ENCODE measurements around the gene STK10. TPM values are rescaled to one million over a fixed set of nuclear protein-coding genes. Genes with fewer than 3 reads are reported as not detected.
A peak's percentile ranks its signal among the peaks of the same experiment; 100 is the strongest.

Gene STK10
- total and polyA plus RNA-seq, 9 of the 15 experiments (the other 6 are each of a cell fraction or from before 2014, with no cell fraction given): 0.30 to 6.7 (median 2.4) TPM

DNA sequence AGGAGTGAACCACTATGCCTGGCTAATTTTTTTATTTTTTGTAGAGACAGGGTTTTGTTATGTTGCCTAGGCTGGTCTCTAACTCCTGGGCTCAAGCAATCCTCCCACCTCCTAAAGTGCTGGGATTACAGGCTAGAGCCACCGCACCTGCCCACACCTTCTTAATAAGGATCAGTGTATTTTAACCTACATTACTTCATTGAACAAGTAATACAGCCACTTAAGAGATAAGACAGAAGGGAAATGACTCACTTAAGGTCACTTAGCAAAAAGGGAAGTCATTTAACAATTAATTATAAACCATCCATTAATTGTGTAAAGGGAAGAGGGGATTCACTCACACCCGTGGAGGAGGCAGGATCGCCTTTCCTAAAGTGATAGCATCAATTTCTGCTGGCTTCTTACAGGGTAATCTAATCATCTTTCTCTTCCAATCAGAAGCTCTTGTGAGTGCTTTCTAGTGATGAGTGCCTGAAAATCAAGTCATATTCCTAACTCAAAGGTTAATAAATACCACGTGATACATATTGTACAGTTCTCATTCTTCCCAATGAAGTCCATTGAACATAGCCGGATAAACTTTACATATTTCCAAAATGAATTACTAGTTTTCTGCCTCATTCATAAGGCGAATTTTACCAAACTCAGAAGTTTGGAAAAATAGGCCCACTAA, 185.0 kb downstream of the STK10 start:
- no peak overlapping the region for H3K27ac ChIP-seq (ENCODE audit: extremely low read depth, low read depth, low read length)
- no peak overlapping the region for H3K4me3 ChIP-seq
- H3K9me1 ChIP-seq (ENCODE audit: control insufficient read depth, insufficient read depth, low read length): no peaks in the 10 kb centered on the region
- intact Hi-C loops (cut with micrococcal nuclease) (no loop called here), in situ Hi-C loops (cut with MboI) (no loop called here)
- ChIA-PET POLR2A (interaction anchor here (1.1 kb wide), 1 partner anchor 95 kb away, joined by 3 read pairs; no protein-coding TSS in a partner anchor), CTCF (ENCODE audit: low intra/inter-chr PET ratio) (no interaction called here)
- H2AFZ ChIP-seq (ENCODE audit: low read depth, low read length): no peak overlapping the region
- H4K20me1 ChIP-seq (replicated peaks; ENCODE audit: control insufficient read depth, insufficient read depth, low read length): peaks cover 18% of the 10 kb centered on the region
- H3K4me2 ChIP-seq (ENCODE audit: insufficient read depth, low read length): no peak overlapping the region
- no peaks in the 10 kb centered on the region for H3K27me3 ChIP-seq (ENCODE audit: control insufficient read depth in 2 of 2, insufficient read depth in 2 of 2, low read length in 2 of 2)
- H3K9me3 ChIP-seq (replicated peaks; ENCODE audit: control insufficient read depth, insufficient read depth, low read depth, low read length): no peaks in the 10 kb centered on the region
- 42% methylated on average over 6 of the region's 6 CpGs for WGBS (ENCODE audit: insufficient coverage, low coverage, missing lambda C conversion rate)
- no peaks in the 10 kb centered on the region; the same call in 2 of the 3 replicates for H3K36me3 ChIP-seq (ENCODE audit: control insufficient read depth, insufficient read depth, low read length)
- no TSS peak for BruUV-seq (replicated peaks)
- FAIRE-seq (no peak), DNase-seq (ENCODE audit: extremely low read depth in 1 of 4, low spot score in 3 of 4) (no peak), ATAC-seq (no peak)
- H3K79me2 ChIP-seq (ENCODE audit: control insufficient read depth, insufficient read depth, low read length): peaks cover 85% of the 10 kb centered on the region
- H3K4me1 ChIP-seq (replicated peaks in 1 of 2; ENCODE audit: control insufficient read depth in 2 of 2, insufficient read depth in 2 of 2, low read length in 2 of 2): peaks cover 19 to 26% of the 10 kb centered on the region in 2 experiments
- no peak overlapping the region for H3K9ac ChIP-seq (ENCODE audit: insufficient read depth in 1 of 2, low read depth in 2 of 2, low read length in 2 of 2)
- TF ChIP-seq MCM3 (IDR thresholded peaks at IDR 0.05) (no peak), JUND (IDR thresholded peaks at IDR 0.05; ENCODE audit: borderline replicate concordance, low read depth, low read length) (peak; percentile 42; the same call in 1 of the 2 replicates), JUND (tag; IDR thresholded peaks at IDR 0.05; ENCODE audit: borderline replicate concordance, low read depth, low read length) (no peak), ZNF212 (CRISPR knock-in tag; IDR thresholded peaks at IDR 0.05) (no peak), DACH1 (IDR thresholded peaks at IDR 0.05; ENCODE audit: partially characterized antibody) (peak; percentile 62), SMARCC2 (IDR thresholded peaks at IDR 0.05; ENCODE audit: low read depth) (no peak), PURB (CRISPR knock-in tag; IDR thresholded peaks at IDR 0.05; ENCODE audit: low read depth) (no peak), TRIM28 (IDR thresholded peaks at IDR 0.05) (no peak), STAT5A (IDR thresholded peaks at IDR 0.05; ENCODE audit: borderline replicate concordance, low read length) (no peak), SMARCA4 (IDR thresholded peaks at IDR 0.05) (peak; percentile 48), ZKSCAN1 (IDR thresholded peaks at IDR 0.05; ENCODE audit: low read depth, low read length) (no peak), ZFPM2 (CRISPR knock-in tag; IDR thresholded peaks at IDR 0.05) (no peak)
- TF ChIP-seq, protein P1, sequence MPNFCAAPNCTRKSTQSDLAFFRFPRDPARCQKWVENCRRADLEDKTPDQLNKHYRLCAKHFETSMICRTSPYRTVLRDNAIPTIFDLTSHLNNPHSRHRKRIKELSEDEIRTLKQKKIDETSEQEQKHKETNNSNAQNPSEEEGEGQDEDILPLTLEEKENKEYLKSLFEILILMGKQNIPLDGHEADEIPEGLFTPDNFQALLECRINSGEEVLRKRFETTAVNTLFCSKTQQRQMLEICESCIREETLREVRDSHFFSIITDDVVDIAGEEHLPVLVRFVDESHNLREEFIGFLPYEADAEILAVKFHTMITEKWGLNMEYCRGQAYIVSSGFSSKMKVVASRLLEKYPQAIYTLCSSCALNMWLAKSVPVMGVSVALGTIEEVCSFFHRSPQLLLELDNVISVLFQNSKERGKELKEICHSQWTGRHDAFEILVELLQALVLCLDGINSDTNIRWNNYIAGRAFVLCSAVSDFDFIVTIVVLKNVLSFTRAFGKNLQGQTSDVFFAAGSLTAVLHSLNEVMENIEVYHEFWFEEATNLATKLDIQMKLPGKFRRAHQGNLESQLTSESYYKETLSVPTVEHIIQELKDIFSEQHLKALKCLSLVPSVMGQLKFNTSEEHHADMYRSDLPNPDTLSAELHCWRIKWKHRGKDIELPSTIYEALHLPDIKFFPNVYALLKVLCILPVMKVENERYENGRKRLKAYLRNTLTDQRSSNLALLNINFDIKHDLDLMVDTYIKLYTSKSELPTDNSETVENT (CRISPR knock-in tag; IDR thresholded peaks at IDR 0.05): no peak
- TF ChIP-seq, protein P2, sequence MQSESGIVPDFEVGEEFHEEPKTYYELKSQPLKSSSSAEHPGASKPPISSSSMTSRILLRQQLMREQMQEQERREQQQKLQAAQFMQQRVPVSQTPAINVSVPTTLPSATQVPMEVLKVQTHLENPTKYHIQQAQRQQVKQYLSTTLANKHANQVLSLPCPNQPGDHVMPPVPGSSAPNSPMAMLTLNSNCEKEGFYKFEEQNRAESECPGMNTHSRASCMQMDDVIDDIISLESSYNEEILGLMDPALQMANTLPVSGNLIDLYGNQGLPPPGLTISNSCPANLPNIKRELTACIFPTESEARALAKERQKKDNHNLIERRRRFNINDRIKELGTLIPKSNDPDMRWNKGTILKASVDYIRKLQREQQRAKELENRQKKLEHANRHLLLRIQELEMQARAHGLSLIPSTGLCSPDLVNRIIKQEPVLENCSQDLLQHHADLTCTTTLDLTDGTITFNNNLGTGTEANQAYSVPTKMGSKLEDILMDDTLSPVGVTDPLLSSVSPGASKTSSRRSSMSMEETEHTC (IDR thresholded peaks at IDR 0.05): no peak
- TF ChIP-seq, protein P3, sequence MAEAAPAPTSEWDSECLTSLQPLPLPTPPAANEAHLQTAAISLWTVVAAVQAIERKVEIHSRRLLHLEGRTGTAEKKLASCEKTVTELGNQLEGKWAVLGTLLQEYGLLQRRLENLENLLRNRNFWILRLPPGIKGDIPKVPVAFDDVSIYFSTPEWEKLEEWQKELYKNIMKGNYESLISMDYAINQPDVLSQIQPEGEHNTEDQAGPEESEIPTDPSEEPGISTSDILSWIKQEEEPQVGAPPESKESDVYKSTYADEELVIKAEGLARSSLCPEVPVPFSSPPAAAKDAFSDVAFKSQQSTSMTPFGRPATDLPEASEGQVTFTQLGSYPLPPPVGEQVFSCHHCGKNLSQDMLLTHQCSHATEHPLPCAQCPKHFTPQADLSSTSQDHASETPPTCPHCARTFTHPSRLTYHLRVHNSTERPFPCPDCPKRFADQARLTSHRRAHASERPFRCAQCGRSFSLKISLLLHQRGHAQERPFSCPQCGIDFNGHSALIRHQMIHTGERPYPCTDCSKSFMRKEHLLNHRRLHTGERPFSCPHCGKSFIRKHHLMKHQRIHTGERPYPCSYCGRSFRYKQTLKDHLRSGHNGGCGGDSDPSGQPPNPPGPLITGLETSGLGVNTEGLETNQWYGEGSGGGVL (CRISPR knock-in tag; IDR thresholded peaks at IDR 0.05): no peak
- TF ChIP-seq, protein P4, sequence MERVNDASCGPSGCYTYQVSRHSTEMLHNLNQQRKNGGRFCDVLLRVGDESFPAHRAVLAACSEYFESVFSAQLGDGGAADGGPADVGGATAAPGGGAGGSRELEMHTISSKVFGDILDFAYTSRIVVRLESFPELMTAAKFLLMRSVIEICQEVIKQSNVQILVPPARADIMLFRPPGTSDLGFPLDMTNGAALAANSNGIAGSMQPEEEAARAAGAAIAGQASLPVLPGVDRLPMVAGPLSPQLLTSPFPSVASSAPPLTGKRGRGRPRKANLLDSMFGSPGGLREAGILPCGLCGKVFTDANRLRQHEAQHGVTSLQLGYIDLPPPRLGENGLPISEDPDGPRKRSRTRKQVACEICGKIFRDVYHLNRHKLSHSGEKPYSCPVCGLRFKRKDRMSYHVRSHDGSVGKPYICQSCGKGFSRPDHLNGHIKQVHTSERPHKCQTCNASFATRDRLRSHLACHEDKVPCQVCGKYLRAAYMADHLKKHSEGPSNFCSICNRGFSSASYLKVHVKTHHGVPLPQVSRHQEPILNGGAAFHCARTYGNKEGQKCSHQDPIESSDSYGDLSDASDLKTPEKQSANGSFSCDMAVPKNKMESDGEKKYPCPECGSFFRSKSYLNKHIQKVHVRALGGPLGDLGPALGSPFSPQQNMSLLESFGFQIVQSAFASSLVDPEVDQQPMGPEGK (CRISPR knock-in tag; IDR thresholded peaks at IDR 0.05; ENCODE audit: borderline replicate concordance): no peak
